Esophagus mucosa (tissue), 1 donor: ENCODE data around the gene MSTO1. TPM values are rescaled to one million over a fixed set of nuclear protein-coding genes. Genes with fewer than 3 reads are reported as not detected.
A peak's percentile ranks its signal among the peaks of the same experiment; 100 is the strongest.
"Not testable (repeated sequence)": the region's sequence is repeated elsewhere in the genome, so short reads cannot be mapped to it uniquely, and the experiment has no call there.

Experiments used
- ATAC-seq: fragments of 200-7000 bp; cut with Tn5 transposase; one replicate; pipeline ENCODE4 v1.9.1; 2020
- total RNA-seq: library from RNA; stranded (reverse); gene quantifications from one replicate; pipeline ENCODE4 v1.2.4, GENCODE V29; 2023
- donor health status: DM: yes; HTN: yes; CAD: no.

The MSTO1 gene
- total RNA-seq, 1 donor from 2014 or later = 16.7 TPM

GRCh38 chr1:155622191-155622590 lies 12.2 kb downstream of the MSTO1 start:
- no peak for ATAC-seq

- no peak for ATAC-seq
These were observed 13.3 kb downstream of the MSTO1 start for GRCh38 chr1:155623357-155623756.

- not testable (repeated sequence) for ATAC-seq
These were observed 16.4 kb downstream of the MSTO1 start for GRCh38 chr1:155626428-155626827.

- ATAC-seq = peak; percentile 11
These were observed 26.6 kb downstream of the MSTO1 start for GRCh38 chr1:155636397-155637153.

GRCh38 chr1:155640367-155640766 lies 30.3 kb downstream of the MSTO1 start:
- no peak for ATAC-seq

GRCh38 chr1:155642559-155643180 lies 32.7 kb downstream of the MSTO1 start:
- not testable (repeated sequence) for ATAC-seq

GRCh38 chr1:155643230-155643629 lies 33.2 kb downstream of the MSTO1 start:
- no peak for ATAC-seq

- ATAC-seq = no peak
These were observed 35.1 kb downstream of the MSTO1 start for GRCh38 chr1:155645034-155645598.

GRCh38 chr1:155645648-155646047 lies 35.6 kb downstream of the MSTO1 start:
- no peak for ATAC-seq

- ATAC-seq = no peak
These were observed 36.3 kb downstream of the MSTO1 start for GRCh38 chr1:155646307-155646706.

GRCh38 chr1:155648207-155649147 lies 38.5 kb downstream of the MSTO1 start:
- peak; percentile 77 for ATAC-seq

- no peak for ATAC-seq
These were observed 39.7 kb downstream of the MSTO1 start for GRCh38 chr1:155649676-155650075.

GRCh38 chr1:155650231-155650757 lies 40.3 kb downstream of the MSTO1 start:
- peak; percentile 3 for ATAC-seq

GRCh38 chr1:155651861-155652661 lies 42.0 kb downstream of the MSTO1 start:
- peak; percentile 76 for ATAC-seq

- ATAC-seq = peak; percentile 53
These were observed 42.9 kb downstream of the MSTO1 start for GRCh38 chr1:155652951-155653350.

GRCh38 chr1:155657463-155657862 lies 47.4 kb downstream of the MSTO1 start:
- ATAC-seq = no peak

GRCh38 chr1:155661239-155661638 lies 51.2 kb downstream of the MSTO1 start:
- ATAC-seq = not testable (repeated sequence)
